ENCODE measurements around the gene DNTTIP2.

DNTTIP2 gene

DNA sequence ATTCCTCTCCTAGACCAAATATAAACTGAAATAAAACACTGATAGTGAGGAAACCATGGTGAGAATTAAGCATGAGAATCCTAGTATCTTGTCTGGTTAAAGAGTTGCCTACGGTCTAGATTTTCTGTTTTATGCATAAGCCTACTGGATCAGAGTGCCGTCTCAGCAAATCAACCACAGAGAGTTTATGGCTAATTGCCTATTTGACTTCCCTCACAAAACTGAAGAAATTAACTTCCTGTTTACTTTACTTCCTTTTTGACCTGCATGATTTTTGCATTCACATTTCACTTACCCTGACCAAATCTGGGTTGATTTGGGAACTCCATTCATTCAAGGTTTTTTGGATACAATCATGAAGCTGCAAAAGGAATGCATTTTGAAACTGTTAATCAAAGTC lies 25.2 kb upstream of the DNTTIP2 start:
- DNase-seq (ENCODE audit: low spot score): peak; percentile 23
- in situ Hi-C loops (cut with MboI; ENCODE audit: low sequenced_read_pairs, unreplicated experiment): no loop called here
- TF ChIP-seq, protein P1, sequence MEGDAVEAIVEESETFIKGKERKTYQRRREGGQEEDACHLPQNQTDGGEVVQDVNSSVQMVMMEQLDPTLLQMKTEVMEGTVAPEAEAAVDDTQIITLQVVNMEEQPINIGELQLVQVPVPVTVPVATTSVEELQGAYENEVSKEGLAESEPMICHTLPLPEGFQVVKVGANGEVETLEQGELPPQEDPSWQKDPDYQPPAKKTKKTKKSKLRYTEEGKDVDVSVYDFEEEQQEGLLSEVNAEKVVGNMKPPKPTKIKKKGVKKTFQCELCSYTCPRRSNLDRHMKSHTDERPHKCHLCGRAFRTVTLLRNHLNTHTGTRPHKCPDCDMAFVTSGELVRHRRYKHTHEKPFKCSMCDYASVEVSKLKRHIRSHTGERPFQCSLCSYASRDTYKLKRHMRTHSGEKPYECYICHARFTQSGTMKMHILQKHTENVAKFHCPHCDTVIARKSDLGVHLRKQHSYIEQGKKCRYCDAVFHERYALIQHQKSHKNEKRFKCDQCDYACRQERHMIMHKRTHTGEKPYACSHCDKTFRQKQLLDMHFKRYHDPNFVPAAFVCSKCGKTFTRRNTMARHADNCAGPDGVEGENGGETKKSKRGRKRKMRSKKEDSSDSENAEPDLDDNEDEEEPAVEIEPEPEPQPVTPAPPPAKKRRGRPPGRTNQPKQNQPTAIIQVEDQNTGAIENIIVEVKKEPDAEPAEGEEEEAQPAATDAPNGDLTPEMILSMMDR (IDR thresholded peaks at IDR 0.05; ENCODE audit: borderline replicate concordance, control extremely low read depth, extremely low read depth, insufficient read depth, missing control alignments): no peak

DNA sequence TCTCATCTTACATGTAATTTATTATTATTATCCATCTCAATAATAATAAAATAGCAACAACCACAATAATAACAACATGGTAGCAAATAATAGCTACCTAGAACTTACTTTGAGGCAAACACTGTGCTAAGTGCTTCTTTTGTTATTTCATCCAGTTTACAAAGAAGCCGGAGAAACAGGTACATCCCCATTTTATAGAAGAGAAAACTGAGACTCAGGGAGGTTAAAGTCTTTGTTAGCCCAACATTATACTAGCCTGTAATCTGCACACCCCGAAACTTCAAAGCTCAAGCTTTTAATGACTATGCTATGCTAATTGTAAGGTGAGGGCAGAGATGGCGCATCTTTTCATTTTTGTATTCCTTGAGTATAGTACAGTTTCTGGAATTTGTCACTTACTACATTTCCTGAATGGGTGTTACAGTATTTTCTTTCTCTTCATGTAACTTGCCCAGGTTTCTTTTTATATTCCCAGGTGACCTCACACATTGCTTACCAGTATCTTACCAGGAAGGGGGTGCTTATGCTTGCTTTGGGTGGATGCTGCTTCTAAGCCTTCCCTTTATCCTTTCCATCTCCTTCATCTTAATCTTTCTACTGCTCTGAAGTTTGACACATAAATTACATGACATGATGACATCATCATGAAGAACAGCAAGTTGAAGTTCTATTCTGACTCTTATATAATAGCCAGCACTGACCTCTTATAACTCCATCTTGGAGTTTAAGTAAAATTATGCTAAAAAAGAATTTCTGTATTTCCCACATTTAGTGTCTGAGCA lies 21.9 kb upstream of the DNTTIP2 start:
- TF ChIP-seq, protein P1 (IDR thresholded peaks at IDR 0.05; ENCODE audit: borderline replicate concordance, control extremely low read depth, extremely low read depth, insufficient read depth, missing control alignments): no peak
- DNase-seq (ENCODE audit: low spot score): no peak
- in situ Hi-C loops (cut with MboI; ENCODE audit: low sequenced_read_pairs, unreplicated experiment): no loop called here

DNA sequence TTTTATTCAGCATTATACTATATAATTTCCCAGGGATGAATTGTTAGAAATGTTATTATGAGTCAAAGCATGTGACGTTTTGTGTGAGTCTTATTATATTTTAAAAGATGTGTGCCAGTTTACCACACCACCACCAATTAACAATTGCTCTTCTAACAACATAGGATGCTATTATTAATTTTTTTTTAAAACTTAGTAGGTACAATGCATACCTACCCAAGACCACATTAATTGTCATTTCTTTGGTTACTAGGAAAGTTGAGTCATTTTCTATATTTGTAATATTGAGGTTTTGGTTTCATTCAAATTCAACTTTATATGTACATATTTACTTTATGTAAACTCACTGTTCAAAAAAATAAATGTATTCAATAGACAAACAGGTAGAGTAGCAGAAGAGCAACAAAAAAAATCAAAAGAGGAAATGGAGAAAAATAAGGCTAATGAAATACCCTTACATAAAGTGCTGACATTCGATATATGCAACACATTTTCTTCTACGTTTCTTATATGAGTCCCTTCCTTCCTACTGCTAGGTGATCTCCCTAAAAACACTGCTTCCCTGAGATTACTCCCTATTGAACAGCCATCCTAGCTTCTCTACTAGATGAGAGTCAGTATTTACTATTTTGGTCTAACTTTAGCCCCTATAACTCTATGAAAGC lies 20.7 kb upstream of the DNTTIP2 start:
- in situ Hi-C loops (cut with MboI; ENCODE audit: low sequenced_read_pairs, unreplicated experiment): no loop called here
- TF ChIP-seq, protein P1 (IDR thresholded peaks at IDR 0.05; ENCODE audit: borderline replicate concordance, control extremely low read depth, extremely low read depth, insufficient read depth, missing control alignments): no peak
- DNase-seq (ENCODE audit: low spot score): no peak

DNA sequence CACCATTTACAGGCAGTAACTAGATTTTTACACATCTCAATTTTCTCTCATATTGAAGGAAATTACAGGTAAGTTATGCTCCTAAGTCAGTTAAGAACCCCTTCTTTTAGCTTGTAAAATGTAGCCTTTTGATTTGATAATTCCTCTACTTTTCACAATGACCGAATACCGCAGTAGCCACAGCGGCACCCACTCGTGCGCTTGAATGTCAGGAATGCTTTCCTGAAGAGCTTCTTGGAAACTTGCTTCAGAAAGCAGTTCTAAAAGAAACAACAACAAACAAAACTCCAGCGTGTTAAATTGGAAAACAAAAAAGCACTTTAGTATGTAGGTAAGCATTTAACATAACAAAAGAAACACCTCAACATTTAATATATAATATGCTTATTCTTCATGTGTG lies 9.9 kb upstream of the DNTTIP2 start:
- in situ Hi-C loops (cut with MboI; ENCODE audit: low sequenced_read_pairs, unreplicated experiment): no loop called here
- DNase-seq (ENCODE audit: low spot score): no peak
- TF ChIP-seq, protein P1 (IDR thresholded peaks at IDR 0.05; ENCODE audit: borderline replicate concordance, control extremely low read depth, extremely low read depth, insufficient read depth, missing control alignments): no peak

GRCh38 chr1:93882269-93882668 lies 3.3 kb upstream of the DNTTIP2 start:
- in situ Hi-C loops (cut with MboI; ENCODE audit: low sequenced_read_pairs, unreplicated experiment): no loop called here
- TF ChIP-seq, protein P1 (IDR thresholded peaks at IDR 0.05; ENCODE audit: borderline replicate concordance, control extremely low read depth, extremely low read depth, insufficient read depth, missing control alignments): no peak
- DNase-seq (ENCODE audit: low spot score): no peak

GRCh38 chr1:93880731-93881130 lies 1.7 kb upstream of the DNTTIP2 start:
- in situ Hi-C loops (cut with MboI; ENCODE audit: low sequenced_read_pairs, unreplicated experiment): no loop called here
- DNase-seq (ENCODE audit: low spot score): no peak
- TF ChIP-seq, protein P1 (IDR thresholded peaks at IDR 0.05; ENCODE audit: borderline replicate concordance, control extremely low read depth, extremely low read depth, insufficient read depth, missing control alignments): no peak

Data from GM13976 (cell line).